Karpas-422 (cell line): ENCODE results near the gene COG1. TPM values are rescaled to one million over a fixed set of nuclear protein-coding genes. Genes with fewer than 3 reads are reported as not detected.

Source experiments
- DNase-seq: peaks from one replicate; pipeline ENCODE4 v3.0.0-alpha.2; 2015
- H2AFZ ChIP-seq: fragments of 200-600 bp; sonication (generic); 2 replicates; pipeline ENCODE4 v1.6.1; 2014; ENCODE audit warnings: antibody characterized with exemption, low read length, mixed read lengths
- H3K27ac ChIP-seq: fragments of 200-600 bp; sonication (generic); 2 replicates; pipeline ENCODE4 v1.5.1; 2014; ENCODE audit warnings: mild to moderate bottlenecking, low read length, moderate library complexity
- H3K27me3 ChIP-seq: fragments of 200-600 bp; sonication (generic); 2 replicates; pipeline ENCODE4 v1.6.1; 2014; ENCODE audit warnings: low read length, mixed read lengths
- H3K36me3 ChIP-seq: fragments of 200-600 bp; sonication (generic); 2 replicates; pipeline ENCODE4 v1.6.1; 2014; ENCODE audit warnings: low read length, mixed read lengths; ENCODE audit not compliant: insufficient read depth
- H3K4me1 ChIP-seq: fragments of 200-600 bp; sonication (generic); 2 replicates; pipeline ENCODE4 v1.6.1; 2014; ENCODE audit warnings: mild to moderate bottlenecking, low read length, mixed read lengths
- H3K4me2 ChIP-seq: fragments of 200-600 bp; sonication (generic); 2 replicates; pipeline ENCODE4 v1.6.1; 2014; ENCODE audit warnings: low read length, low read depth, mild to moderate bottlenecking; ENCODE audit not compliant: poor library complexity, severe bottlenecking
- H3K4me3 ChIP-seq: fragments of 200-600 bp; sonication (generic); 2 replicates; pipeline ENCODE4 v1.5.1; 2014; ENCODE audit warnings: mild to moderate bottlenecking, antibody characterized with exemption, low read length, mixed read lengths
- H3K79me2 ChIP-seq: fragments of 200-600 bp; sonication (generic); 2 replicates; pipeline ENCODE4 v1.6.1; 2014; ENCODE audit warnings: mild to moderate bottlenecking, low read length, mixed read lengths
- H3K9ac ChIP-seq: fragments of 200-600 bp; sonication (generic); 2 replicates; pipeline ENCODE4 v1.6.0; 2014; ENCODE audit warnings: low read length
- H3K9me2 ChIP-seq: fragments of 200-600 bp; sonication (generic), shearing (Covaris generic); replicated peaks from 2 replicates; pipeline ENCODE4 v1.6.0; 2014; ENCODE audit warnings: mild to moderate bottlenecking, low read length, moderate library complexity; ENCODE audit not compliant: insufficient read depth
- H3K9me3 ChIP-seq: fragments of 300-700, 200-600 bp; sonication (generic); 2 replicates; pipeline ENCODE4 v1.6.1; 2014; ENCODE audit warnings: low read length, mixed read lengths
- H4K20me1 ChIP-seq: fragments of 200-600 bp; sonication (generic); 2 replicates; pipeline ENCODE4 v1.6.1; 2014; ENCODE audit warnings: mild to moderate bottlenecking, antibody characterized with exemption, low read length, low read depth; ENCODE audit not compliant: insufficient read depth
- total RNA-seq: library from RNA; depleted of rRNA; stranded (reverse); fragments of >200 nt; shearing (Covaris generic); gene quantifications from 2 replicates; pipeline ENCODE4 v1.2.3, GENCODE V29; 2014; ENCODE audit warnings: low replicate concordance

The COG1 gene
- total RNA-seq, 1 experiment from 2014 or later: 25.3 TPM

DNA sequence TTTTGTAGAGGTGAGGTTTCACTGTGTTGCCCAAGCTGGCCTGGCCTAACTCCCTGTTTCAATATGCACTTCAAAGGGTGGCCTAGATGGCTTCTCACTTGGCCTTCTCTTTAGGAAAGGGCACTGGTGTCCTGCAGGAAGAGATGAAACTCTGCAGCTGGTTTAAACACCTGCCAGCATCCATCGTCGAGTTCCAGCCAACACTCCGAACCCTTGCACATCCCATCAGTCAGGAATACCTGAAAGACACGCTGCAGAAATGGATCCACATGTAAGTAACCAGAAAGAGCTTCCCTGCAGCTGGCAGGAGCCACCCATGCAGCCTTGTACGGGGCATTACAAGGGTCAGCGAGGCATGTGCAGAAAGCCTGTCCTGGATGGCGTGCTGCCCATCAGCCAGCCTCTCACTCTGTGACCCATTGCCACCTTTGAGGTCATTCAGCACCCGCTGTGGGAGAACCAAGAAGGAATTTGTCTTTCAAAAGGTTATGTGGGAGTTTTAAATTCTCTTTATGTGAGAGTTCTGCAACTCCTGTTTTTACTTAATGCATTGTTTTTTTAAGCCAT is 7.0 kb downstream of the COG1 start:
- Histone ChIP-seq H3K9ac (no peak overlapping the region), H3K36me3 (peaks cover 56% of the 10 kb centered on the region), H3K79me2 (peaks cover 4% of the 10 kb centered on the region), H3K27me3 (no peaks in the 10 kb centered on the region), H3K27ac (no peak overlapping the region), H3K4me2 (no peak overlapping the region), H3K4me3 (no peak overlapping the region), H4K20me1 (no peaks in the 10 kb centered on the region), H2AFZ (no peak overlapping the region), H3K9me2 (no peaks in the 10 kb centered on the region), H3K4me1 (peaks cover 3% of the 10 kb centered on the region), H3K9me3 (no peaks in the 10 kb centered on the region)
- no peak for DNase-seq

DNA sequence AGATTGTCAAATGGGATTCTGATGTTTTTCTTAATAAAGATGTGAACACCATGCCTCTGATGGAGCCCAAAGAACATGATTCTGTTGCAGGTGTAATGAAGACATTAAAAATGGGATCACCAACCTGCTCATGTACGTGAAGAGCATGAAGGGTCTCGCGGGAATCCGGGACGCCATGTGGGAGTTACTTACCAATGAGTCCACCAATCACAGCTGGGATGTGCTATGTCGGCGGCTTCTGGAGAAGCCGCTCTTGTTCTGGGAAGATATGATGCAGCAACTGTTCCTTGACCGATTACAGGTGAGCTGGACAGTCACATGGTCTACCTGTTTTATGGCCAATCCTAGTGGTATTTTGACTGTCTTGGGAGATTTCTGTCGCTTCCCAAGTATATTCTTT is 7.6 kb downstream of the COG1 start:
- no peak for DNase-seq
- Histone ChIP-seq H3K79me2 (0 out of 2 replicates have a peak, but pooled peaks cover 2% of the 10 kb centered on the region), H3K4me1 (no peaks in the 10 kb centered on the region), H2AFZ (no peak overlapping the region), H3K36me3 (peaks cover 60% of the 10 kb centered on the region), H3K9me3 (no peaks in the 10 kb centered on the region), H3K9ac (no peak overlapping the region), H3K27me3 (no peaks in the 10 kb centered on the region), H3K4me3 (no peak overlapping the region), H3K9me2 (no peaks in the 10 kb centered on the region), H3K4me2 (no peak overlapping the region), H4K20me1 (no peaks in the 10 kb centered on the region), H3K27ac (no peak overlapping the region)

DNA sequence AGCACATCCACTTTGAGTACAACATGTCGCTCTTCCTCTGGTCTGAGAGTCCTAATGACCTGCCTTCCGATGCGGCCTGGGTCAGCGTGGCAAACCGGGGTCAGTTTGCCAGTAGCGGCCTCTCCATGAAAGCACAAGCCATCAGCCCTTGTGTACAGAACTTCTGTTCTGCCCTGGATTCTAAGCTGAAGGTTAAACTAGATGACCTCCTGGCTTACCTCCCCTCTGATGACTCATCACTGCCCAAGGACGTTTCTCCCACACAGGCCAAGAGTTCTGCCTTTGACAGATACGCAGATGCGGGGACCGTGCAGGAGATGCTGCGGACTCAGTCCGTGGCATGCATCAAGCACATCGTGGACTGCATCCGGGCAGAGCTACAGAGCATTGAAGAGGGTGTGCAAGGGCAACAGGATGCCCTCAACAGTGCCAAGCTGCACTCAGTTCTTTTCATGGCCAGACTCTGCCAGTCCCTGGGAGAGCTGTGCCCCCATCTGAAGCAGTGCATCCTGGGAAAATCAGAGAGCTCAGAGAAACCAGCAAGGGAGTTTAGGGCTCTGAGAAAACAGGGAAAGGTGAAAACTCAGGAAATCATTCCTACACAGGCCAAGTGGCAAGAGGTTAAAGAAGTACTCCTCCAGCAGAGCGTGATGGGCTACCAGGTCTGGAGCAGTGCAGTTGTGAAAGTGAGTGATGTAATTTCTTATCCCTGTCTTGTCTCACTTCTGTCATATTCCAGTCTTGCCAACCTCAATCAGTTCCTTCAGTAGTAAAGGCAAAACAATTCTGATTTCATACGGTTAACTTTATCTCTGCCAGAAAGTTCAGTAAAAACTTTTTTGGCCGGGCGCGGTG is 8.6 kb downstream of the COG1 start:
- H3K9ac ChIP-seq: no peak overlapping the region
- H3K27me3 ChIP-seq: no peaks in the 10 kb centered on the region
- H3K9me3 ChIP-seq: no peaks in the 10 kb centered on the region
- no peak for DNase-seq
- no peaks in the 10 kb centered on the region for H4K20me1 ChIP-seq
- H3K36me3 ChIP-seq: peaks cover 69% of the 10 kb centered on the region
- no peaks in the 10 kb centered on the region for H3K4me1 ChIP-seq
- H2AFZ ChIP-seq: no peak overlapping the region
- no peak overlapping the region for H3K4me3 ChIP-seq
- H3K9me2 ChIP-seq: no peaks in the 10 kb centered on the region
- no peak overlapping the region for H3K4me2 ChIP-seq
- H3K79me2 ChIP-seq: 0 out of 2 replicates have a peak, but pooled peaks cover 6% of the 10 kb centered on the region
- no peak overlapping the region for H3K27ac ChIP-seq

GRCh38 chr17:73203135-73203787 is 10.4 kb downstream of the COG1 start:
- DNase-seq: no peak
- no peak overlapping the region for H3K4me2 ChIP-seq

GRCh38 chr17:73203788-73204479 is 11.1 kb downstream of the COG1 start:
- H4K20me1 ChIP-seq: 0 out of 2 replicates have a peak, but pooled peaks cover 4% of the 10 kb centered on the region
- H3K4me3 ChIP-seq: no peak overlapping the region
- no peaks in the 10 kb centered on the region for H3K9me2 ChIP-seq
- no peak overlapping the region for H3K27ac ChIP-seq
- H3K9ac ChIP-seq: no peak overlapping the region
- H3K36me3 ChIP-seq: peaks cover 73% of the 10 kb centered on the region
- no peak overlapping the region for H2AFZ ChIP-seq
- DNase-seq: no peak
- peaks cover 16% of the 10 kb centered on the region; the same call in 1 of the 2 replicates for H3K79me2 ChIP-seq
- H3K27me3 ChIP-seq: no peaks in the 10 kb centered on the region
- no peaks in the 10 kb centered on the region for H3K9me3 ChIP-seq
- no peak overlapping the region for H3K4me2 ChIP-seq
- no peaks in the 10 kb centered on the region for H3K4me1 ChIP-seq

More at GRCh38 chr17:73203135-73203787, 10.4 kb downstream of the COG1 start:
- Histone ChIP-seq H3K9me3 (no peaks in the 10 kb centered on the region), H2AFZ (no peak overlapping the region), H3K4me1 (no peaks in the 10 kb centered on the region), H3K79me2 (peaks cover 10% of the 10 kb centered on the region; the same call in 1 of the 2 replicates), H3K9me2 (no peaks in the 10 kb centered on the region), H3K36me3 (peaks cover 73% of the 10 kb centered on the region), H4K20me1 (0 out of 2 replicates have a peak, but pooled peaks cover 4% of the 10 kb centered on the region), H3K9ac (no peak overlapping the region), H3K4me3 (no peak overlapping the region), H3K27ac (no peak overlapping the region), H3K27me3 (no peaks in the 10 kb centered on the region)

DNA sequence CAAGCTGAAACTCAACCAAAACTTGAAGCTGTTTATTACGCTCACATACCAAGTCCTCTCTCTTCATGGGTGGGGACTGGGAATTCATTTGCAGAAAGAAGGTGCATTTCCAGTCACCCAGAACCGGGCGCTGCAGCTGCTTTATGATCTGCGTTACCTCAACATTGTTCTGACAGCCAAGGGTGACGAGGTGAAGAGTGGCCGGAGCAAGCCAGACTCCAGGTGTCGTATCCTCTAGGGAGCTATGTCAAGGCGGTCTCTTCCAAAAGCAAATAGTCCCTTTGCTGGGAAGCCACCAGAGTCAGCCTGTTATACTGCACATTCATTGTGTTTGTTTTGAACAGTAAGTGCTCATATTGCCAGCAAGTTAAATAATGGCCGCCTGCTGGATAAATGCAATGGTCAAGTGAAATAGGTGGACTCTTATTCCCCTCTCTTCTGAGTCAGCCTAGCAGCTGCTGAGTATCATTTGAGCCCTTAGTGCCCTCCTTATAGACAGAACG is 12.7 kb downstream of the COG1 start:
- Histone ChIP-seq H4K20me1 (0 out of 2 replicates have a peak, but pooled peaks cover 4% of the 10 kb centered on the region), H3K9ac (no peak overlapping the region), H3K9me3 (no peaks in the 10 kb centered on the region), H3K27ac (no peak overlapping the region), H2AFZ (no peak overlapping the region), H3K9me2 (no peaks in the 10 kb centered on the region), H3K4me1 (no peaks in the 10 kb centered on the region), H3K79me2 (peaks cover 24% of the 10 kb centered on the region), H3K4me3 (no peak overlapping the region), H3K4me2 (no peak overlapping the region), H3K36me3 (peaks cover 72% of the 10 kb centered on the region), H3K27me3 (no peaks in the 10 kb centered on the region)
- no peak for DNase-seq

GRCh38 chr17:73208139-73208827 is 15.4 kb downstream of the COG1 start:
- Histone ChIP-seq H3K79me2 (peaks cover 36% of the 10 kb centered on the region), H3K9me2 (no peaks in the 10 kb centered on the region), H2AFZ (no peak overlapping the region), H3K4me2 (no peak overlapping the region), H3K9ac (no peak overlapping the region), H3K4me1 (no peaks in the 10 kb centered on the region), H3K27me3 (no peaks in the 10 kb centered on the region), H3K36me3 (peaks cover 49% of the 10 kb centered on the region), H3K27ac (no peak overlapping the region), H3K4me3 (no peak overlapping the region), H3K9me3 (no peaks in the 10 kb centered on the region), H4K20me1 (0 out of 2 replicates have a peak, but pooled peaks cover 4% of the 10 kb centered on the region)
- DNase-seq: no peak
